HG02642 (cell line): ENCODE results near the gene SPRY1.

Experiments used
- ATAC-seq: cut with Tn5 transposase; IDR thresholded peaks from one replicate; pipeline ENCODE4 v1.9.1; 2021; ENCODE audit warnings: mild to moderate bottlenecking; ENCODE audit not compliant: unreplicated experiment, poor library complexity

Gene SPRY1

DNA sequence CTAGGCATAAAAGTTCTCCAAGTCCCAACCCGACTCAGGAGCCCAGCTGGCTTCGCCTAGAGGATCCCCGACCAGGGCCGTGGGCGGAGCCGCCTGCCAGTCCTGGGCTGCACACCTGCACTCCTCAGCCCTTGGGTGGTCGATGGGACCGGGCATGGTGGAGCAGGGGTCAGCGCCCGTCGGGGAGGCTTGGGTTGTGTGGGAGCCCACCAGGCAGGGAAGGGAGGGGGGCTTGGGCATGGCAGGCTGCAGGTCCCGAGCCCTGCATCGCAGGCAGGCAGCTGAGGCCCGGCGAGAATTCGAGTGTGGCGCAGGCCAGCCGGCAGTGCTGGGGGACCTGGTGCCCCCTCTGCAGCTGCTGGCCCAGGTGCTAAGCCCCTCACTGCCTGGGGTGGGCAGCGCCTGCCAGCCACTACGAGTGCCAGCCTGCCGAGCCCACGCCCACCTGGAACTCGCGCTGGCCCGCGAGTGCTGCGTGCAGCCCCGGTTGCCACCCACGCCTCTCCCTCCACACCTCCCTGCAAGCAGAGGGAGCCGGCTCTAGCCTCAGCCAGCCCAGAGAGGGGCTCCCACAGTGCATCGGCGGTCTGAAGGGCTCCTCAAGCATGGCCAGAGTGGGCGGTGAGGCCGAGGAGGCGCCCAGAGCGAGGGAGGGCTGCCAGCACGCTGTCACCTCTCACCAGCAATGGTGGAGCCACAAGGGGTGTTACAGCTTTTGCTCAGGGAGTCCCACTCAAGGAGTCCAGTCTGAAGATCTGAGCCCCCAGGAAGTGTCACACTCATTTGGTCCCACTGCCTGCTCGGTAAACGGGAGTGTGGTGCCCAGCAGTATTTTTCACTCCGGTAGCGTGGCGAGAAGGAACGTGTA lies 38.9 kb downstream of the SPRY1 start:
- no peak for ATAC-seq

DNA sequence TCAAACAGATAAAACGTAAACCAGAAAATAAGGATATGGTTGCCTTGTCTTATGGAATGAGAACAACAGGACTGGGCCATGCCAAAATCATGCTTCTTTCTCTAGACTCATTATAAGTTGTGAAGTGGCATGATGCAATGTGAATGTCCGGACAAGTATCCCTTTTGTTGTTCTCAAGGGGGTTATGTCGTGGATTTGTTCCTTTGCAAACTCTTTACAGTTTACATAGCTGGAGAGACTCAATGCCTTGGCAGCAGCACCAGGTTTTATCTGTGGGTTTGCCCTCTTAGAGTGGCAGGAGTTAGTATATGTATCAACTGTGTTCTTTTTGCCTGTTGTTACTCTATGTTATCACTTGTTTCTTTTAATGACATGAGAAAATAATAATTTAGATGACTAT lies 41.4 kb downstream of the SPRY1 start:
- no peak for ATAC-seq

DNA sequence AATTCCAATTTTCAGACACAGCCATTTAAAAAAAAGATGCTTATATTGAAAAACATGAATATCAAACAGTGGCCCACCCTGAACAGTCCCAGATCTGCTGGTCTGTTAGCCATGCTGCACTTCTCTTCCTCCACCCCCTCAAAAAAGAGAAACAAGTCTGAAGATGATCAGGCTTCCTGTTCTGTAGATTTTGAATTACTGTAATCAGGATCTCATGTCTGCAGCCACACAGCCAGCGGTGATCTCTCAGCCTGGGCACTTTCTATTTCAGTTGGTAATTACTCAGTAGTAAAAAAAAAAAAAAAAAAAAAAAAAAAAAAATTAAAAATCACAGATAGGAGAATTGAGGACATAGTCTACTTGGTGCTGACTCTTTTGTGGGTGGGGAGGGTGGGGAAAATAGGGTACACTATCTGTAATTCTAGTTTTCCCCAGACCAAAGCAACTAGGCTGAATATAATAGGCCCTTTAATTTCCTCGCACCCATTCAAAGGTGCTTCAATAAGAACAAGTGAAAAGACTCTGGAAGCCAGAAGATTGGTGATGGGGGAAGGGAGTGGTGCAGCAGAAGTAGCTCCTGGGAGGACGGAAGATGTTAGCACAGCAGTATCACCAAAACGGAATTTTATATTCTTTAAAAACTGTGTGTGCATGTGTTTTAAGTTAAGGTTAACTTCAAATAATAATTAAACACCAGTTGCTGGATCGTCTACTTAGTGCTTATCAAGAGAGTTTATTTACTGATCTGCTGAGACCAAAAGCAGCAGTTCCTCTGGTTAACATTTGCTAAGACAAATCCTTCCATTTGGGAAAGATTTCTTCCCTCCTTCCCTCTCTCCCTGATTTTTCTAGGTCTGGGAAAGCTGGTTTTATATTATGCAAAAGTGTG lies 47.0 kb downstream of the SPRY1 start:
- peak; percentile 63 for ATAC-seq

DNA sequence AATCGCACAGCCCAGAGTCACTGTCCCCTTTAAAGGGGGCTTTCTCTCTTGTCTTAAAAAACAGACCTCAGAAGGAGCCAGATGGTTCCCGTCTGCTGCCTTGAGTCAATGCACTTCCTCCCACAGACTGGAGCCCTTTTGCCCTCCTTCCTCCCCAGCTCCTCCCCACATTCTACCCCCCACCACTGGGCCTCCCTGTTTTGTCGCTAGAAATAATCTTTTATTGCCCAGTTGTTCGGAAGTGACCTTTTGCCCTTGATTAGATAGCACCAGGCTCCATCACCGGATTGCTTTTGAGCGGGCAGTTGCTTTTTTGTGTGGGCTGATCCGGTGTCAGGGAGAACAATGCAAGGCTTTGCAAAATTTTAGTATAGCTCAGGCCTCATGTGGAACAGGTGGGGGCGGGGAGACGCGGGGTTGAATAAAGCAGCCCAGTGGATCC lies 47.7 kb downstream of the SPRY1 start:
- peak; percentile 91 for ATAC-seq

DNA sequence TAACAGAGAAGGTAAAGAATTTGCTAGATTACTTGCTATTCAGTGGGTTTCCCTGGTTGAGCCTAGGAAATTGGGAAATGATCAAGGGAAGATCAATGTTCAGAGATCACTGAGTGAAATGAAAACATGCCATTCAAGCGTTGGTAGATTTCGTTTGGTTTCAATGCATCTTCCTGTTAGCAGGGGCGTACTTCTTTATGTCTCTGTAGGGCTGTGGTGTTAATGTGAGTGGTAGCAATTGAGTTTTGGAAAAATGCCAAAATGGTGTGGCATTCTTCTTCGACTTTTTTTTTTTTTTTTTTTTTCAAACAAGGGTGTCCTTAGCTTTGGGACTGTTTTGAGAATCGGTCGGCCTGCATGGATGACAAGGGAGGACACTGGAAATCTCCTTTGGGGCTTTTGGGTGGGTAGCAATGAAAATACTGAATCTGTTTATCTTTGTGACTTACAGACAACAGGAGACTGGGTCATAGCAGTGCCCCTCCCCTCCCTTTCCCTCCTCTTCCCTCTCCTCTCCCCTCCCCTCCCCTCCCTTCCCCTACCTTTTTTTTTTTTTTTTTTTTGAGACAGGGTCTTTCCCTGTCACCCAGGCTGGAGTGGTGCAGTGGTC lies 50.4 kb downstream of the SPRY1 start:
- no peak for ATAC-seq

DNA sequence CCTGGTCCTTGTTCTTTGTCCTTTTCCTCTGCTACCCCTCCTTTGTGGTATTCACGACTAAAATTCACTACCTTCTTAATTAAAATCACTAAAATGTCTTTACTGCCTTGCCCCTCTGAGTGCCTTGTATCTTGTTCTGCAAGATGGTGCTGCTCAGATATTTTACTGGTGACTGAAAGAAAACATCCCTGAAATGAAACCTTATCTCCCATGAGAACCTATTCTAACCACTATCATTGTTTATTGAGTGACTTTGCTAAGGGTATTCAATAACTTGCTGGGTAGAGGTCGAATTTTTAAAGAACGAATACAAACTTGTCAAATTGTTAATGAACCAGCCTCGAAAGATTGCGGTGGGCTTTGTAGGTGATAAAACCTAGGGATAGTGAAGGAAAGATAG lies 52.8 kb downstream of the SPRY1 start:
- peak; percentile 14 for ATAC-seq

DNA sequence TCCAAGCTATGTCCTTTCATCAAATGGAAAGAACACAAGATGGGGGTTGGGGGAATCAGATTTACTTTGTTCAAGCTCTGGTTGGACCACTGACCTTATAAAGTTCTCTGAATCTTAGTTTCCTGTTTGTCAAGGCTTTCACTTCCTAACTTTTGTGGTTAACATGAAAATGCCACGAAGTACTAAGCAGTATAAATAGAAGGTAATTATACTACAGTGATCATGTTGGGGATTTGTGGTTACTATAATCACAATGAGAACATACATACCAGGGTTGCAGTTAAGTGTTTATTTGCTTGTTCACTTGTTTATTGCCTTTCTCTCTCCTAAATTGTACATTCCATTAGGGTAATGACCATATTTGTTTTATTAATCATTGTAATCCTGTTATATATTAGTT lies 53.2 kb downstream of the SPRY1 start:
- ATAC-seq, result peak; percentile 86

DNA sequence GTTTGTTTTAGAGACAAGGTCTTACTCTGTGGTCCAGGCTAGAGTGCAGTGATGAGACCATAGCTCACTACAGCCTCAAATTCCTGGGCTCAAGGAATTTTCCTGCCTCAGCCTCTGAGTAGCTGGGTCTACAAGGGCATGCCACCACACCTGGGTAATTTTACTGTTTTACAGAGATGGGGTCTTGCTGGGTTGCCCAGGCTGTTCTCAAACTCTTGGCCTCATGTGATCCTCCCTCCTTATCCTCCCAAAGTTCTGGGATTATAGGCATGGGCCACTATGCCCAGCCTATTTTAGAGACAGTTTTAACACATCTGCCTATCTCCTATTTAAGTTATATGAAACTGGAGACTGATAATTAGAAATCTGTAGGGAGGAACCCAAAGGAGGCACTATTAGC lies 53.8 kb downstream of the SPRY1 start:
- ATAC-seq, result no peak

DNA sequence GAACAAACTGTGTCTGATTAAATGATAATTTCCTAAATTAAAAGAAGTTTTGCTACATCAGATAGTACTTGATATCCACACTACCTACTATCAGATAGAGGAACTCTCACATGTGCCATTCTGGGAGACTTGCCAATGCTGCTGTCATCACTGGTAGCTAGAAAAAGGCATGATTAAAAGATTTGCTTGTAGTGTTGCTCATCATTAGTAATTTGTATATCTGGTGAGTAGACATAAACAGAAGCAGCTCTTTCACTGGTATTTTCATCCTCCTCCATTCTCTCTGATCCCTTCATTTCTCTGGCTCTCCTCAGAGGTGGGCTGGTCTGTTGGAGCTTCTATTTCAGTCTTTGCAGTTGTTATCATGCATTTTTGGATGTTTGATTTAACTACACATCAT lies 56.0 kb downstream of the SPRY1 start:
- ATAC-seq, result no peak

DNA sequence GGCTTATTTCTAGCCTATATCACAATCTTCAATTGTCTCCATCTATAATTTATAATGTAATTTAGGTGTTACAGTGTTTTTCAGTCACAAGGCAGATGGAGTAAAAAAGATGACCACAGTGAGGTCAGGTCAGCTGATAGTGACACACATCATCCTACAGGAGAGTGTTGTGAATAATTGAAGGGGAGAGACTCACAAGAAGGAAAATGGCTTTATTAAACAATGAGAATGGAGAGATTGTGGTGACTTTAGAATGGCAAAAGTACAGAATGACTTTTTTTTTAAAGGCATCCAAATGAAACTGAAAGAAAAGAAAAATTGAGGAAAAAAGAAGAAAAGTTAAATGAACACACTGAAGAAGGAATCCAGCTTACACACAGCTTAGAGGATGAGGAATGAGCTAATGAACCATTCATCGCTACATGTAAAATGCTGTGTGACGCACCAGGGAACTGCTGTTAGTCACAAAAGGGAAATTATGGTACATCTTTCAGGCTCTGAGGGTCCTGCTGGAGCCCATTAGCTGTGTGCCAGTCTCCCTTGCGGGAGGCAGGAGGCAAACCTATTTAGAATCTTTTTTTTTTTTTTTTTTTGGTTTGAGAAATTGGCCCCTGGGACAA lies 56.6 kb downstream of the SPRY1 start:
- ATAC-seq, result no peak
